ENCODE results near the gene FANCE.

- TF ChIP-seq EZH2phosphoT487 (IDR thresholded peaks at IDR 0.05; ENCODE audit: borderline replicate concordance, low read length) (no peak), CTCF (IDR thresholded peaks at IDR 0.05; ENCODE audit: low read depth, low read length, poor library complexity, severe bottlenecking) (peak; percentile 80)
Observed at GRCh38 chr6:35419417-35419816, 32.7 kb upstream of the FANCE start.

All from DOHH2 (cell line).